KG1 (cell line): ENCODE results near the gene RHCE.
"Not testable (repeated sequence)": the region's sequence is repeated elsewhere in the genome, so short reads cannot be mapped to it uniquely, and the experiment has no call there.

ENCODE experiments used
- DNase-seq: peaks from one replicate; lab custom pipeline; 2025; lab: John Stamatoyannopoulos, UW

The RHCE gene

GRCh38 chr1:25432749-25433388 lies 12.2 kb upstream of the RHCE start:
- no peak for DNase-seq

GRCh38 chr1:25431955-25432719 lies 11.5 kb upstream of the RHCE start:
- no peak for DNase-seq

- DNase-seq = peak; percentile 36
Measured at GRCh38 chr1:25430967-25431881, 10.6 kb upstream of the RHCE start.

- DNase-seq = peak; percentile 97
Measured at GRCh38 chr1:25430073-25430966, 9.7 kb upstream of the RHCE start, which contains the start of gene MACO1. MACO1 (plus strand) TSS chr1:25430897; CDS start chr1:25431099, 202 bp downstream.

GRCh38 chr1:25428475-25429166 lies 8.0 kb upstream of the RHCE start:
- DNase-seq = no peak

GRCh38 chr1:25427696-25428095 lies 7.1 kb upstream of the RHCE start:
- DNase-seq = no peak

GRCh38 chr1:25425098-25426085 lies 4.8 kb upstream of the RHCE start:
- DNase-seq = no peak

GRCh38 chr1:25423206-25423605 lies 2.6 kb upstream of the RHCE start:
- DNase-seq = not testable (repeated sequence)

GRCh38 chr1:25419339-25419738 lies 1.3 kb downstream of the RHCE start:
- not testable (repeated sequence) for DNase-seq

GRCh38 chr1:25417280-25417679 lies 3.3 kb downstream of the RHCE start:
- not testable (repeated sequence) for DNase-seq

- DNase-seq = not testable (repeated sequence)
Measured at GRCh38 chr1:25414578-25414977, 6.0 kb downstream of the RHCE start.

- not testable (repeated sequence) for DNase-seq
Measured at GRCh38 chr1:25414157-25414556, 6.5 kb downstream of the RHCE start.

GRCh38 chr1:25412872-25413623 lies 7.6 kb downstream of the RHCE start:
- not testable (repeated sequence) for DNase-seq

GRCh38 chr1:25409641-25410427 lies 10.8 kb downstream of the RHCE start:
- not testable (repeated sequence) for DNase-seq

GRCh38 chr1:25405731-25406305 lies 14.8 kb downstream of the RHCE start:
- not testable (repeated sequence) for DNase-seq

GRCh38 chr1:25402947-25403803 lies 17.4 kb downstream of the RHCE start:
- not testable (repeated sequence) for DNase-seq
